Fibroblast of peridontal ligament (primary cell): ENCODE results near the gene CYP17A1.
A peak's percentile ranks its signal among the peaks of the same experiment; 100 is the strongest.
"Not testable (repeated sequence)": the region's sequence is repeated elsewhere in the genome, so short reads cannot be mapped to it uniquely, and the experiment has no call there.

Source experiments
- DNase-seq: peaks from one replicate; pipeline ENCODE4 v3.0.0-alpha.2; 2010; ENCODE audit errors: extremely low read depth

CYP17A1 gene

DNA sequence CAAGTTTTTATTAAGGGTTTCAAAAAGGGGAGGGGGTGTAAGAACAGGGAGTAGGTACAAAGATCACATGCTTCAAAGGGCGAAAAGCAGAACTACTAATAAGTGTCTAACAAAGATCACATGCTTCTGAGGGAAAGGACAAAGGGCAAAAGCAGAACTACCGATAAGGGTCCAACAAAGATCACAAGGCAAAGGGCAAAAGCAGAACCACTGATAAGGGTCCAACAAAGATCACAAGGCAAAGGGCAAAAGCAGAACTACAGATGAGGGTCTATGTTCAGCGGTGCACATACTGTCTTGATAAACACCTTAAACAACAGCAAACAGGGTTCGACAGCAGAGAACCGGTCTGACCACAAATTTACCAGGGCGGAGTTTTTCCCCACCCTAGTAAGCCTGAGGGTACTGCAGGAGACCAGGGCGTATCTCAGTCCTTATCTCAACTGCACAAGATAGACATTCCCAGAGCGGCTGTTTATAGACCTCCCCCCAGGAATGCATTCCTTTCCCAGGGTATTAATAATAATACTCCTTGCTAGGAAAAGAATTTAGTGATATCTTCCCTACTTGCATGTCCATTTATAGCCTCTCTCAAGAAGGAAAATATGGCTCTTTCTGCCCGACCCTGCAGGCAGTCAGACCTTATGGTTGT is 1.2 kb upstream of the CYP17A1 start:
- not testable (repeated sequence) for DNase-seq

DNA sequence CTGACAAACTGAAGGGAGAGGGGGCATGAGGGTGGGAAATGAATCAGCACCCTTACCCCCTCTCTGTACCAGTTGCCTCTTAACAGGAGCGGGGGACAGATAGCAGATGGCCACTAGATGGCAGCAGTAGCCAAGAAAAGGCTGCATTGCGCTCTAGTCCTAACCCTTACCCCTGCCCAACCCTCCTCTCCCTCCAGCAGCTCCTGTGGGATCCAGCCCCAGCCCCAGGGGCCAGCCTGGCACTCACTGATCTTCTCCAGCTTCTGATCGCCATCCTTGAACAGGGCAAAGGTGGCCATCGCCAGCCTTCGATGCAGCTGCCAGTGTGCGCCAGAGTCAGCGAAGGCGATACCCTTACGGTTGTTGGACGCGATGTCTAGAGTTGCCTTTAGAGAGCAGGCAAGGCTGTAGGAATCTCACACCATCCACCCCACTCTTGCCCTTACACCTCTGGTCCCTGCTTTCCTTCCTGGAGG is 2.2 kb downstream of the CYP17A1 start:
- DNase-seq = peak; percentile 81

DNA sequence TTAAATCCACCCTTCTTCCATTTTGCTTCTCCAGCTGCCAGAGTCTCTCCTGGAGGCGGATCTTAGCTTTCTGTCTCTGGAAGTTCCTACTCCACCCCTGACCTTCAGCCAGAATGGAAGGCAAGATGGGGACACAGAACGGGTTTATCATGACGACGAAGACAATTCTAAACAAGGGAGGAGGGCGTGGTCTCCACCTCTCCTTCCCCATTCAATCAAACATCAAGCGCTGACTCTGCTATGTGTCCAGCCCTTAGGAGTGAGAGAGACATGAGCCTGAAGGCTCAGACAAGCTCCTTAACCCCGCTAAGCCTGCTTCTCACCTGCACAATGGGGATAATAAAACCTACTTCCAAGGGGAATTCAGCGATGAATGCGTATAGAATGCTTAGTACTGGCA is 3.1 kb downstream of the CYP17A1 start:
- no peak for DNase-seq

- no peak for DNase-seq
These were observed 4.2 kb downstream of the CYP17A1 start for GRCh38 chr10:102832987-102833386.

- no peak for DNase-seq
These were observed 5.0 kb downstream of the CYP17A1 start for GRCh38 chr10:102832248-102832647.

GRCh38 chr10:102831322-102832071 is 5.7 kb downstream of the CYP17A1 start:
- DNase-seq = no peak

DNA sequence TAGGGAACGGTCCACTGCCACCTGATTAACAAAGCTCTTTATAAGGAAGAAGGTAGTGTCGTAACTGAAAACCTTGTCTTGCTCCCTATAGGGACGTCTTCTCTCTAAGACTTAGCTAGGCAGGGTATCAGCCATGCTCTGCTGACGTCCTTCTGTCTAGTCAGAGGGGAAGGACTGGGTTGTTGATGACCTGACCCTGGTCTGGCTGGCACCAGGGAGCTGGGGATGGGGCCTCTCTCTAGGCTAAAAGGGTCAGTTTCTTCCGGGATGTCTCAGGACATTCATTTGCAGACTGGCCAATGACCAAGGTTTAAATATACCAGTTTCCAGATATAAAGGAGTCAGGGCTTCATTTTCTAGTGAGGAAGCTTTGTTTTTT is 9.6 kb downstream of the CYP17A1 start:
- no peak for DNase-seq

DNA sequence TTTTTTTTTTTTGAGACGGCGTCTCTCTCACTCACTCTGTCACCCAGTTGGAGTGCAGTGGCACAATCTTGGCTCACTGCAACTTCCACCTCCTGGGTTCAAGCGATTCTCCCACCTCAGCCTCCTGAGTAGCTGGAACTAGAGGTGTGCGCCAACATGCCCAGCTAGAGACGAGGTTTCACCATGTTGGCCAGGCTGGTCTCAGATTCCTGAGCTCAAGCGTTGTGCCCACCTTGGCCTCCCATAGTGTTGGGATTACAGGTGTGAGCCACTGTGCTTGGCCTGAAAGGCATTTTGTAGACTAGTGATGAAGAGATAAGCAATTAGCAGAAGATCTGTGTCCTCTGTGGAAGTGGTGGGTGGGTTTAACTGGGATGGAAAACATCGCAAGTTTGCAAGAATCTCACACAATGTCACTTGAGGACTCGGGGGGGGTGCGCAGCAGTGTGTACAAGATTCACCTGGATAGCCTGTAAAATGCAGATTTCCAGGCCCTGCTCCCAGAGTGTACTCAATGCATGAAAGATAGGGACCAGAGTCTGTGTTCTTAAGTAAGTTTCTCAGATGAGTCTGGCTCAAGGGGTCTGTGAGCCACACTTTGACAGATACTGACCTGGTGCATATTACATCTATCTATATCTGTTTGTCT is 10.9 kb downstream of the CYP17A1 start:
- no peak for DNase-seq

- no peak for DNase-seq
These were observed 12.5 kb downstream of the CYP17A1 start for GRCh38 chr10:102824664-102825063.

- no peak for DNase-seq
These were observed 15.0 kb downstream of the CYP17A1 start for GRCh38 chr10:102822222-102822621.

- DNase-seq = not testable (repeated sequence)
These were observed 17.2 kb downstream of the CYP17A1 start for GRCh38 chr10:102820008-102820407.

- no peak for DNase-seq
These were observed 18.2 kb downstream of the CYP17A1 start for GRCh38 chr10:102819054-102819453.

GRCh38 chr10:102817175-102817574 is 20.0 kb downstream of the CYP17A1 start:
- DNase-seq = no peak

- DNase-seq = peak; percentile 93
These were observed 21.2 kb downstream of the CYP17A1 start for GRCh38 chr10:102815790-102816549.

DNA sequence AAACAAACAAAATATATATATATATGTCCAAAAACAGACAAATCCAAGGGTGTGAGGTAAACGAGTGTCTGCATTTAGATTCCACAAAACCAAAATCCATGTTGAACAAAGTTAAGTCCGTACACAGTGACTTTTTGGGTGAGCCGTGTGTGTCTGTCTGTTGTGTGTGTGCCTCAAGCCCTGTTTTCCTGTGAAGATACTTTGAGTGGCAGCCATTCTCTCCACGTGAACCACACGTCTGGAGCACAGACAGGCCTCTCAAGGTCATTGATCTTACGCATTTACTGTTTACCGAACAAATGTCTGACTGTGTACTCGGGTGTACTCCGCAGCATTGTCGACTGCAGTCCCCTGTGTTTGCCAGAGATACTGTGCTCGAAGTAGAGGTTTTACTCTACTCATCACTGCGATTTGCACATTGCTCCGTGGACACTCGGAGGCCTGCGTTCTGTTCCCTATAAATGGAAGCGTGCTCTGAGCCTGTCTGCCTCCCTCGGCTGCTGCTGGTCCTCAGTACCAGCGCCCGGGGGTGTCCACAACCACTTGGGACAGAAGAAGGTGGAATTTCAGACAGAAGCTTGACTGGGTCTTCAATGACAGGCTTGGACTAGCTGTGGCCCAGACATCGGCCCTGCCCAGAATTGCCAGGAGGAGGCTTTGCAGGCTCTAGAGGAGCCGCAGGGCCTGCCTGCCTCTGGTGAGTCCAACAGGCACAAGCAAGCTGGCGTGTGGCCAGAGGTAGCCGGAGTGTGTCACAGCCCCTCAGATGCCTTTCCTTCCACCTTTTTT is 22.1 kb downstream of the CYP17A1 start:
- no peak for DNase-seq

DNA sequence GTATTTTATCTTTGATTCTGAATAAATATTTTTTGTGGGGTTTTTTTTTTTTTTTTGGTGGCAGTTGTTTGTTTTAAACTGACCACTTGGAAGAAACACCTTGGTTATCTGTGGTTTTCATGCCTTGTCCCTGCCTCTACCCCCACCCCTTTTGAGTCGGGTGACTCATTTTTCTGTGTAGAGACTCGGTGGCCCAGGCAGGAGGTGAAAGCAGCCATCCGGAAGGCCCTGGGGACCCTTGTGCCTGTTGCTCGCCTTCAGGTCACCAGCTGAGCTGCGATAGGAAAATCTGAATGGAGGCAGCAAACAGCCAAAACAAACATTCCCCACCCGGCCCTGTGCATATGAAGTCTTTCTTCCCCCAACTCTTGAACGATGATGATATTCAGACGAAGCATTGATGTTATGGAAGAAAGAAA is 22.8 kb downstream of the CYP17A1 start:
- peak; percentile 29 for DNase-seq

- DNase-seq = peak; percentile 45
These were observed 23.3 kb downstream of the CYP17A1 start for GRCh38 chr10:102813734-102814452.

DNA sequence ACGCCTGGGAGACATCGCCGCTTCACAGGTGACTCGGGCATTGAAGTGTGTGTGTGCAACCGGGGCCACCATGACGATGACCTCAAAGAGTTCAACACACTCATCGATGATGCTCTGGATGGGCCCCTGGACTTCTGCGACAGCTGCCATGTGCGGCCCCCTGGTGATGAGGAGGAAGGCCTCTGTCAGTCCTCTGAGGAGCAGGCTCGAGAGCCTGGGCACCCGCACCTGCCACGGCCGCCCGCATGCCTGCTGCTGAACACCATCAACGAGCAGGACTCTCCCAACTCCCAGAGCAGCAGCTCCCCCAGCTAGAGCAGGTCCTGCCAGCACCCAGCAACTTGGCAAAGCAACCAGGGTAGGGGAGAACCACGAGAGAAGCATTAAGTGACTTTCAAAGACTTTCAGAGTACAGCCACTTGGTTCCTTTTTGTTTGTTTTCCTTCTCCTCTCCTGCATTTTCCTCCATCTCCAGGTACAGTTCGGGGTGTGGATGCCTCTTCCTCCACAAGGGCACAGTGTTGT is 24.1 kb downstream of the CYP17A1 start:
- no peak for DNase-seq

- no peak for DNase-seq
These were observed 24.9 kb downstream of the CYP17A1 start for GRCh38 chr10:102812231-102812876.

- no peak for DNase-seq
These were observed 25.9 kb downstream of the CYP17A1 start for GRCh38 chr10:102811346-102811745.
